KMS-11 (cell line): ENCODE results near the gene CCKAR.

Source experiments
- H2AFZ ChIP-seq: fragments of 200-600 bp; sonication (generic); 2 replicates; pipeline ENCODE4 v1.6.1; 2016; ENCODE audit warnings: antibody characterized with exemption, mixed run types, low read depth
- H3K27ac ChIP-seq: fragments of 200-600 bp; sonication (generic); 2 replicates; pipeline ENCODE4 v1.6.1; 2016; ENCODE audit warnings: mild to moderate bottlenecking, mixed run types
- H3K27me3 ChIP-seq: fragments of 200-600 bp; sonication (generic); 2 replicates; pipeline ENCODE4 v1.6.1; 2017; ENCODE audit warnings: mild to moderate bottlenecking, low read depth, mixed run types, moderate library complexity; ENCODE audit not compliant: insufficient read depth
- H3K36me3 ChIP-seq: fragments of 200-600 bp; sonication (generic); 2 replicates; pipeline ENCODE4 v1.6.1; 2017; ENCODE audit warnings: mild to moderate bottlenecking, mixed run types; ENCODE audit not compliant: insufficient read depth
- H3K4me1 ChIP-seq: fragments of 200-600 bp; sonication (generic); 2 replicates; pipeline ENCODE4 v1.6.1; 2016; ENCODE audit warnings: mild to moderate bottlenecking, low read depth, mixed run types; ENCODE audit not compliant: poor library complexity, severe bottlenecking
- H3K4me2 ChIP-seq: fragments of 200-600 bp; sonication (generic); 2 replicates; pipeline ENCODE4 v1.7.0; 2016; ENCODE audit warnings: mild to moderate bottlenecking, mixed run types
- H3K4me3 ChIP-seq: fragments of 200-600 bp; sonication (generic); IDR thresholded peaks from 2 replicates; pipeline ENCODE4 v1.6.1; 2017; ENCODE audit warnings: low read depth, low read length, mixed read lengths; ENCODE audit not compliant: insufficient read depth
- H3K79me2 ChIP-seq: fragments of 200-600 bp; sonication (generic); 2 replicates; pipeline ENCODE4 v1.6.1; 2016; ENCODE audit warnings: low read depth, mixed run types; ENCODE audit not compliant: insufficient read depth
- H3K9ac ChIP-seq: fragments of 200-600 bp; sonication (generic); 2 replicates; pipeline ENCODE4 v1.6.1; 2016; ENCODE audit warnings: mild to moderate bottlenecking, mixed run types
- H4K20me1 ChIP-seq: fragments of 200-600 bp; sonication (generic); 2 replicates; pipeline ENCODE4 v1.6.1; 2016; ENCODE audit warnings: mild to moderate bottlenecking, mixed run types; ENCODE audit not compliant: insufficient read depth
- CTCF ChIP-seq: fragments of 200-600 bp; sonication (generic); conservative IDR thresholded peaks from 2 replicates; pipeline ENCODE4 v1.6.1; 2017; ENCODE audit warnings: low read depth, mild to moderate bottlenecking, antibody characterized with exemption, low read length, moderate library complexity, mixed read lengths

The CCKAR gene

GRCh38 chr4:26529479-26529878, 39.2 kb upstream of the CCKAR start:
- H4K20me1 ChIP-seq = no peaks in the 10 kb centered on the region
- H3K4me3 ChIP-seq = no peak overlapping the region
- no peaks in the 10 kb centered on the region for H3K36me3 ChIP-seq
- H3K4me1 ChIP-seq = no peaks in the 10 kb centered on the region
- no peak for TF ChIP-seq CTCF
- H3K27ac ChIP-seq = no peak overlapping the region
- no peak overlapping the region for H3K9ac ChIP-seq
- H3K4me2 ChIP-seq = no peak overlapping the region
- H3K27me3 ChIP-seq = no peaks in the 10 kb centered on the region
- H2AFZ ChIP-seq = no peak overlapping the region
- no peaks in the 10 kb centered on the region for H3K79me2 ChIP-seq

DNA sequence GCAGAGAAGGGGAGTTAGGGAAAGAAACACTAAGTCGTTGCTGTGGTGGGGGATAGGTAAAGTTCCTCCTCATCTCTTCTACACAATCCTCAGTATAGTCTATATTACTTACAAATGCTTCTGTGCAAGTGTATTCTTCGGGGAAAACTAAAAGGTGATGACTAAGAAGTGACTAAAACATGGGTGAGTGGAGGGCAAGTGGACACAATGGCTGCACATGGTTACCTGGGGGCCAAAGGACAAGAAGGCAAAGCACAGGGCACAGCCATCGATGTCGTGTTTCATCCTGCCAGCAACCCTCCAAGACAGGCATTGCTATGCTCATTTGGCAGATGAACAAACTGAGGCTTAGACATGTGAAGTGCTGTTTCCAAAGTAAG, 35.5 kb upstream of the CCKAR start:
- H3K27ac ChIP-seq = no peak overlapping the region
- no peak overlapping the region for H3K9ac ChIP-seq
- H3K79me2 ChIP-seq = no peaks in the 10 kb centered on the region
- TF ChIP-seq CTCF = no peak
- H3K4me3 ChIP-seq = no peak overlapping the region
- H4K20me1 ChIP-seq = no peaks in the 10 kb centered on the region
- H3K27me3 ChIP-seq = no peaks in the 10 kb centered on the region
- no peaks in the 10 kb centered on the region for H3K4me1 ChIP-seq
- no peak overlapping the region for H3K4me2 ChIP-seq
- no peaks in the 10 kb centered on the region for H3K36me3 ChIP-seq
- H2AFZ ChIP-seq = no peak overlapping the region

DNA sequence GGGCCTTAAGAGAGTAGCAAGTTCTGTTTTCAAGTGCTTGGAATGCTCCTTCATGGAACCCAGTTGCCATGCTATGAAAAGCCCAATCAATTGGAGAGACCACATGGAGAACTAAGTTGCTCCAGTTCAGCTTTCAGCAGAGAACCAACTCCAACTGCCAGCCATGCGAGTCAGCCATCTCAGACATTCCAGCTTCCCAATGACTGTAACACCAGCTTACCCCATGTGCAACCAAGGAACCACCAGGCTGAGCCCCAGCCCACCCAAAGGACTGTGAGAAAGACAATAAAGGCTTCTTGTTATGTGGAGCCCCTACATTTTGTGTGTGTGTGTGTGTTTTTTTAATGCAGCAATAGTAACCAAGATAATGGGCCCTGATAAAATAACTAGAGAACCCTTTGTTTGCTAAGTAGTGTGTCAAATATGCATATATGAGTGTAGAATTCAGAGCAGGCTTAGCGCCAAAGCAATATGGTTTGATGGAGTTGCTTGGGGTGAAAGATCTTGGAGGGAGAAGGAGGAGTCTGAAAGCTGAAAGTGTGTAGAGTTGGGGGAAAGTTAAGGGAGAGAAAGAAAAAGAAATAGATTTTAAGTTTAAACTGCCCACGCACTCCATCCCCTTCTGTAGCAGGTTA, 35.0 kb upstream of the CCKAR start:
- Histone ChIP-seq H4K20me1 (no peaks in the 10 kb centered on the region), H3K79me2 (no peaks in the 10 kb centered on the region), H3K4me1 (no peaks in the 10 kb centered on the region), H3K27ac (no peak overlapping the region), H3K27me3 (no peaks in the 10 kb centered on the region), H3K9ac (no peak overlapping the region), H3K36me3 (no peaks in the 10 kb centered on the region), H2AFZ (no peak overlapping the region), H3K4me2 (no peak overlapping the region), H3K4me3 (no peak overlapping the region)
- TF ChIP-seq CTCF = no peak

GRCh38 chr4:26524011-26524410, 33.7 kb upstream of the CCKAR start:
- H3K36me3 ChIP-seq = no peaks in the 10 kb centered on the region
- H2AFZ ChIP-seq = no peak overlapping the region
- no peaks in the 10 kb centered on the region for H3K27me3 ChIP-seq
- no peaks in the 10 kb centered on the region for H4K20me1 ChIP-seq
- TF ChIP-seq CTCF = no peak
- H3K4me1 ChIP-seq = no peaks in the 10 kb centered on the region
- H3K4me2 ChIP-seq = no peak overlapping the region
- H3K27ac ChIP-seq = no peak overlapping the region
- H3K9ac ChIP-seq = no peak overlapping the region
- no peak overlapping the region for H3K4me3 ChIP-seq
- H3K79me2 ChIP-seq = no peaks in the 10 kb centered on the region

DNA sequence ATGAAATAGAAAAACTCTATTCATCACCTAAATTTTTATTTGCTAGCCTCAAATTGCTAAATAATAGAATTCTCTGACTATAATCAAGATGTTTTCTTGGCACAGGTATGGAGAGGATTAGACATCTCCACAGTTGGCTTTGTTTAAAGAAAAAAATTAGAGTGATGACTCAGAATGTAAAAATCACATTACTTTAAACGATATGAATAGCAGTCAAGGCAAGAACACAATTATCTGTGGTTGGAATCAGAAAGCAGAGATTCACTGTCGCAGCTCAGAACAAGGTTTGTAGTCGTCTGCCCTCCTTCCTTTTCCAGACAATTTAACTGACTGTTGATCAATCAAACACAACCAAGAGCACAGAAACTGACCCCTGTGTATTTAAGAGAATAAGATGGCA, 32.2 kb upstream of the CCKAR start:
- H3K4me3 ChIP-seq = no peak overlapping the region
- H3K4me1 ChIP-seq = no peaks in the 10 kb centered on the region
- no peaks in the 10 kb centered on the region for H4K20me1 ChIP-seq
- no peak overlapping the region for H3K4me2 ChIP-seq
- H3K27me3 ChIP-seq = no peaks in the 10 kb centered on the region
- no peak for TF ChIP-seq CTCF
- no peak overlapping the region for H2AFZ ChIP-seq
- H3K79me2 ChIP-seq = no peaks in the 10 kb centered on the region
- H3K36me3 ChIP-seq = no peaks in the 10 kb centered on the region
- H3K27ac ChIP-seq = no peak overlapping the region
- no peak overlapping the region for H3K9ac ChIP-seq
